Stimulated activated CD8-positive, alpha-beta memory T cell treated with anti-CD3 and anti-CD28 coated beads, Interleukin-15, amount 100 ng/mL, for 1 hour (primary cell): ENCODE results near the gene ADK.
"Not testable (repeated sequence)": the region's sequence is repeated elsewhere in the genome, so short reads cannot be mapped to it uniquely, and the experiment has no call there.

Experiments used
- DNase-seq: peaks from one replicate; pipeline ENCODE4 v3.0.0-alpha.2; 2020; ENCODE audit warnings: low read depth

Gene ADK

GRCh38 chr10:74496276-74496675, 345.3 kb downstream of the ADK start:
- not testable (repeated sequence) for DNase-seq

- DNase-seq, result not testable (repeated sequence)
Measured at GRCh38 chr10:74498664-74499063, 347.6 kb downstream of the ADK start.

- DNase-seq, result no peak
Measured at GRCh38 chr10:74500026-74500704, 349.1 kb downstream of the ADK start.

GRCh38 chr10:74500816-74501215, 349.8 kb downstream of the ADK start:
- DNase-seq, result no peak

GRCh38 chr10:74502963-74503608, 352.1 kb downstream of the ADK start:
- no peak for DNase-seq

GRCh38 chr10:74507951-74508350, 356.9 kb downstream of the ADK start:
- no peak for DNase-seq

- DNase-seq, result no peak
Measured at GRCh38 chr10:74510594-74510993, 359.6 kb downstream of the ADK start.

GRCh38 chr10:74511051-74511450, 360.0 kb downstream of the ADK start:
- no peak for DNase-seq

- no peak for DNase-seq
Measured at GRCh38 chr10:74514322-74514721, 363.3 kb downstream of the ADK start.

GRCh38 chr10:74518061-74518460, 367.0 kb downstream of the ADK start:
- DNase-seq, result no peak

GRCh38 chr10:74521526-74521925, 370.5 kb downstream of the ADK start:
- DNase-seq, result no peak

- DNase-seq, result no peak
Measured at GRCh38 chr10:74523199-74523598, 372.2 kb downstream of the ADK start.

- no peak for DNase-seq
Measured at GRCh38 chr10:74525885-74526284, 374.9 kb downstream of the ADK start.

- DNase-seq, result not testable (repeated sequence)
Measured at GRCh38 chr10:74527611-74528010, 376.6 kb downstream of the ADK start.

- no peak for DNase-seq
Measured at GRCh38 chr10:74529205-74529604, 378.2 kb downstream of the ADK start.

GRCh38 chr10:74530981-74531380, 380.0 kb downstream of the ADK start:
- DNase-seq, result no peak

- no peak for DNase-seq
Measured at GRCh38 chr10:74539317-74539716, 388.3 kb downstream of the ADK start.

GRCh38 chr10:74541375-74541774, 390.4 kb downstream of the ADK start:
- DNase-seq, result no peak

- no peak for DNase-seq
Measured at GRCh38 chr10:74542077-74542476, 391.1 kb downstream of the ADK start.

- DNase-seq, result no peak
Measured at GRCh38 chr10:74543276-74543675, 392.3 kb downstream of the ADK start.

GRCh38 chr10:74544106-74544505, 393.1 kb downstream of the ADK start:
- no peak for DNase-seq

- no peak for DNase-seq
Measured at GRCh38 chr10:74548676-74549075, 397.7 kb downstream of the ADK start.

GRCh38 chr10:74556072-74556705, 405.2 kb downstream of the ADK start:
- no peak for DNase-seq
